PC-3 (cell line): Measurements from ENCODE around the gene RGS9. TPM values are rescaled to one million over a fixed set of nuclear protein-coding genes. Genes with fewer than 3 reads are reported as not detected.

Experiments used
- ATAC-seq: fragments of 200-7000 bp; cut with Tn5 transposase; 2 replicates; pipeline ENCODE4 v1.9.1; 2020; ENCODE audit warnings: mild to moderate bottlenecking, moderate library complexity
- Bru-seq: library from RNA; stranded (reverse); fragments of 400-500 nt; gene quantifications from one replicate; lab custom pipeline; 2021; lab: Mats Ljungman, UMichigan
- BruChase-seq, 2 experiments: library from RNA; stranded (reverse); fragments of 400-500 nt; gene quantifications; one replicate each; lab custom pipeline; 2021; lab: Mats Ljungman, UMichigan
- BruUV-seq: library from RNA; stranded (reverse); fragments of 400-500 nt; replicated peaks from 2 replicates; lab custom pipeline; 2021; lab: Mats Ljungman, UMichigan
- CTCF ChIA-PET: fragments of 300-600 bp; sonication (Branson Sonifier 250); formaldehyde crosslinking; loops from one replicate; lab custom pipeline; 2022; ENCODE audit warnings: antibody characterized with exemption; lab: Charles Lee
- POLR2A ChIA-PET: fragments of 300-600 bp; sonication (Branson Sonifier 250); formaldehyde crosslinking; loops from one replicate; lab custom pipeline; 2022; ENCODE audit warnings: antibody characterized with exemption; ENCODE audit not compliant: unreplicated experiment; lab: Charles Lee
- DNase-seq: peaks from one replicate; pipeline ENCODE4 v3.0.0-alpha.2; 2015
- H2AFZ ChIP-seq: fragments of 300-600 bp; sonication (generic); 2 replicates; pipeline ENCODE4 v1.6.0; 2016; ENCODE audit warnings: antibody characterized with exemption, low read length
- H3F3A ChIP-seq: fragments of 300-600 bp; sonication (generic); one replicate; pipeline ENCODE4 v1.6.0; 2017; ENCODE audit warnings: antibody characterized with exemption, low read length, control low read depth, mild to moderate bottlenecking; ENCODE audit not compliant: unreplicated experiment
- H3K27ac ChIP-seq: fragments of 300-600 bp; sonication (generic); 2 replicates; pipeline ENCODE4 v1.5.1; 2016; ENCODE audit warnings: mild to moderate bottlenecking, low read length
- H3K27me3 ChIP-seq: fragments of 300-600 bp; sonication (generic); 2 replicates; pipeline ENCODE4 v1.6.1; 2016; ENCODE audit warnings: low read length, mixed read lengths
- H3K36me3 ChIP-seq: fragments of 300-600 bp; sonication (generic); 2 replicates; pipeline ENCODE4 v1.6.1; 2016; ENCODE audit warnings: low read depth, mixed run types, low read length, mixed read lengths
- H3K4me1 ChIP-seq: fragments of 300-600 bp; sonication (generic); 2 replicates; pipeline ENCODE4 v1.5.1; 2016; ENCODE audit warnings: low read length; ENCODE audit not compliant: insufficient read depth
- H3K4me2 ChIP-seq: fragments of 300-600 bp; sonication (generic); 2 replicates; pipeline ENCODE4 v1.6.0; 2016; ENCODE audit warnings: low read length
- H3K4me3 ChIP-seq: fragments of 300-600 bp; sonication (generic); 2 replicates; pipeline ENCODE4 v1.5.1; 2016; ENCODE audit warnings: mild to moderate bottlenecking, low read length, mixed read lengths
- H3K79me2 ChIP-seq: fragments of 300-600 bp; sonication (generic); 2 replicates; pipeline ENCODE4 v1.6.1; 2017; ENCODE audit warnings: low read length, mixed read lengths
- H3K9ac ChIP-seq: fragments of 300-600 bp; sonication (generic); 2 replicates; pipeline ENCODE4 v1.6.0; 2016; ENCODE audit warnings: mild to moderate bottlenecking, low read length
- H3K9me2 ChIP-seq: fragments of 300-600 bp; sonication (generic); replicated peaks from 2 replicates; pipeline ENCODE4 v1.6.1; 2016; ENCODE audit warnings: mixed run types, low read length, mixed read lengths
- H3K9me3 ChIP-seq: fragments of 300-600 bp; sonication (generic); 2 replicates; pipeline ENCODE4 v1.6.1; 2016; ENCODE audit warnings: low read length, mixed read lengths
- H4K20me1 ChIP-seq: fragments of 300-600 bp; sonication (generic); 2 replicates; pipeline ENCODE4 v1.6.1; 2016; ENCODE audit warnings: low read length, mixed read lengths
- CTCF ChIP-seq: fragments of 300-600 bp; sonication (generic); conservative IDR thresholded peaks from 2 replicates; pipeline ENCODE4 v1.5.1; 2017; ENCODE audit warnings: antibody characterized with exemption, low read depth, mild to moderate bottlenecking, low read length
- EZH2 ChIP-seq: fragments of 300-600 bp; sonication (generic); IDR thresholded peaks from one replicate; pipeline ENCODE4 v1.6.1; 2017; ENCODE audit warnings: antibody characterized with exemption, mild to moderate bottlenecking, low read length; ENCODE audit not compliant: unreplicated experiment
- EZH2phosphoT487 ChIP-seq: fragments of 300-600 bp; sonication (generic); IDR thresholded peaks from 2 replicates; pipeline ENCODE4 v1.6.1; 2018; ENCODE audit warnings: mild to moderate bottlenecking, antibody characterized with exemption, low read length, borderline replicate concordance
- intact Hi-C: fragments of 100-400 bp; cut with micrococcal nuclease; formaldehyde crosslinking; loops from 2 replicates; pipeline ENCODE4 v1.9.0; 2023
- long read RNA-seq: library from polyadenylated mRNA; unstranded; transcript quantifications from one replicate; pipeline ENCODE4 v2.0.0, GENCODE V29; 2021; ENCODE audit not compliant: unreplicated experiment
- total RNA-seq: library from RNA; depleted of rRNA; stranded (reverse); fragments of >200 nt; gene quantifications from 2 replicates; pipeline ENCODE4 v1.2.3, GENCODE V29; 2014; rRNA removed

Gene RGS9
- total RNA-seq (2.7 and 3.4 TPM in 2 replicates), Bru-seq, nascent RNA (percentile 33 among the genes with signal in this experiment), BruChase-seq, experiment 1, labeled RNA remaining after a 6-hour chase (percentile 34 among the genes with signal in this experiment), BruChase-seq, experiment 2, labeled RNA remaining after a 2-hour chase (percentile 36 among the genes with signal in this experiment)
- long read RNA-seq, transcript RGS9-212 (3 exons, 2,736 nt), result major isoform, 7 of 15 reads
- long read RNA-seq, partial matches to known transcripts, result 1 of 15 reads
- long read RNA-seq, other reads (novel, unspliced or antisense), result 5 of 15 reads

- peaks cover 15% of the 10 kb centered on the region; the same call in 1 of the 2 replicates for H3K4me1 ChIP-seq
- H3K27me3 ChIP-seq, result no peaks in the 10 kb centered on the region
- CTCF ChIA-PET, result interaction anchor here (0.5 to 1.4 kb wide), 6 partner anchors 13 to 134 kb away, joined by 3 to 4 read pairs (median 3); no protein-coding TSS in a partner anchor
- no peaks in the 10 kb centered on the region for H4K20me1 ChIP-seq
- intact Hi-C loops, result loop anchor here (1.0 to 5.0 kb wide), 5 partner anchors 13 to 174 kb away; no protein-coding TSS in a partner anchor
- H3K4me2 ChIP-seq, result peak within 1 kb of the TSS; percentile 87
- peak within 1 kb of the TSS; percentile 64 for H3K4me3 ChIP-seq
- H3K9me3 ChIP-seq, result no peaks in the 10 kb centered on the region
- no peaks in the 10 kb centered on the region for H3K36me3 ChIP-seq
- peak within 1 kb of the TSS; percentile 76 for H2AFZ ChIP-seq
- peak within 1 kb of the TSS; percentile 32; the same call in 1 of the 2 replicates for H3K9ac ChIP-seq
- BruUV-seq, result no TSS peak
- ATAC-seq (peak; percentile 89), DNase-seq (peak; percentile 90)
- no peak for TF ChIP-seq EZH2phosphoT487
- peak; percentile 95 for TF ChIP-seq CTCF
- POLR2A ChIA-PET, result no interaction called here
- H3F3A ChIP-seq, result no peaks in the 10 kb centered on the region
- H3K27ac ChIP-seq, result no peak within 1 kb of the TSS
- no peaks in the 10 kb centered on the region for H3K79me2 ChIP-seq
- H3K9me2 ChIP-seq, result no peaks in the 10 kb centered on the region
These were observed at the start of gene RGS9 for GRCh38 chr17:65137021-65137939. Gene RGS9 (plus strand): TSS chr17:65137370. CDS start chr17:65137541, 171 bp downstream.

DNA sequence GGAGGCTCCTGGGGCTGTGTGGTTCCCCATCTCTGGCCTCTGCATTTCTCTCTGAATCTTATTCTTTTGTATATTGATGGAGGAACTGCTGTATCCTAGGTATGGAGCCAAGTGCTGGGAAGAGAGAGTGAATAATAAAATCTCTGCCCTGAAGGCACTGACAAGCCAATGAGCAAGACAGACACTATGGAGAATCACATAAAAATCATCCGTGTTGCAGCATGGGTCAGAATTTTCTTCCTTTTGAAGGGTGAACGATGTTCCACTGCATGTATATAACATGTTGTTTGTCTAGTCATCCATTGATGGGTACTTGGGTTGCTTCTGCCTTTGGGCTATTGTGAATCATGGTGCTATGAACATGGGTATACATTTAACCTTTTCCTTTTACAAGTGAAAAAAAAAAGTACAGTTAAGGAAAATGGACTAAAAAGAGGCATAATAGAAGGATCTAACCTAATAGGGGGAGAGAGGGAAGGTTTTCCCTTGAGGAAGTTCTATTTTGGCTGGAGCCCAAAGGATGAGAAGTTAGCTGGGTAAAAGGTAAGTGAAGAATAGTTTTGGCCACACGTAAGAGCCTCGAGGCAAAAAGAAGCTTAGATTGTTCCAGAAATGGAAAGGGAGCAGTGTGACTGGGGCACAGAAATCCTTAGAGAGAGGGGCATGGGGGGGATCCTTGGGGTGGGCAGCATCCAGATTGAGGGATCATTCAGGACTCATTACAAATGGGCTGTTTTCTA lies 48.4 kb upstream of the RGS9 start:
- Histone ChIP-seq H3K4me3 (no peak overlapping the region), H3K27ac (peak overlapping the region; percentile 61), H3K79me2 (no peaks in the 10 kb centered on the region), H3K4me2 (peak overlapping the region; percentile 16), H3K9me2 (no peaks in the 10 kb centered on the region), H3K9ac (no peak overlapping the region), H3K4me1 (peaks cover 37% of the 10 kb centered on the region), H3K27me3 (no peaks in the 10 kb centered on the region), H4K20me1 (no peaks in the 10 kb centered on the region), H2AFZ (no peak overlapping the region), H3F3A (no peaks in the 10 kb centered on the region), H3K36me3 (no peaks in the 10 kb centered on the region), H3K9me3 (no peaks in the 10 kb centered on the region)
- CTCF ChIA-PET, result no interaction called here
- DNase-seq (peak; percentile 80), ATAC-seq (peak; percentile 75)
- intact Hi-C loops, result no loop called here
- no TSS peak for BruUV-seq
- POLR2A ChIA-PET, result interaction anchor here (0.5 to 0.7 kb wide), 2 partner anchors 32 to 97 kb away, joined by 7 to 8 read pairs; partner anchors contain the start of gene GNA13
- TF ChIP-seq EZH2phosphoT487, result no peak
- no peak for TF ChIP-seq CTCF
- TF ChIP-seq EZH2, result no peak
